ENCODE measurements around the gene SPAG16. TPM values are rescaled to one million over a fixed set of nuclear protein-coding genes. Genes with fewer than 3 reads are reported as not detected.

The SPAG16 gene
- total RNA-seq, 1 donor from 2014 or later, result 20.6 TPM

- no peak overlapping the region for H3K4me3 ChIP-seq
- H3K36me3 ChIP-seq, result no peaks in the 10 kb centered on the region
- peaks cover 5% of the 10 kb centered on the region for H3K4me1 ChIP-seq
- no peak for TF ChIP-seq CTCF (IDR thresholded peaks at IDR 0.05; ENCODE audit: borderline replicate concordance)
- intact Hi-C loops (cut with micrococcal nuclease), result loop anchor here (10.0 kb wide), 1 partner anchor 1742 kb away; no protein-coding TSS in a partner anchor
- H3K9me3 ChIP-seq (replicated peaks), result no peaks in the 10 kb centered on the region
- no peak overlapping the region for H3K27ac ChIP-seq (replicated peaks)
- peaks cover 3% of the 10 kb centered on the region for H3K27me3 ChIP-seq (ENCODE audit: low read depth)
- DNase-seq, result no peak
Measured at GRCh38 chr2:213253162-213253561, 31.1 kb upstream of the SPAG16 start.

GRCh38 chr2:213259266-213259665 lies 25.0 kb upstream of the SPAG16 start:
- Histone ChIP-seq H3K27me3 (ENCODE audit: low read depth) (no peaks in the 10 kb centered on the region), H3K9me3 (replicated peaks) (no peaks in the 10 kb centered on the region), H3K27ac (replicated peaks) (no peak overlapping the region), H3K4me1 (no peaks in the 10 kb centered on the region), H3K36me3 (no peaks in the 10 kb centered on the region), H3K4me3 (no peak overlapping the region)
- DNase-seq, result no peak
- intact Hi-C loops (cut with micrococcal nuclease), result loop anchor here (10.0 kb wide), 1 partner anchor 1736 kb away; no protein-coding TSS in a partner anchor
- TF ChIP-seq CTCF (IDR thresholded peaks at IDR 0.05; ENCODE audit: borderline replicate concordance), result no peak

GRCh38 chr2:213261237-213261636 lies 23.0 kb upstream of the SPAG16 start:
- no peaks in the 10 kb centered on the region for H3K27me3 ChIP-seq (ENCODE audit: low read depth)
- intact Hi-C loops (cut with micrococcal nuclease), result no loop called here

GRCh38 chr2:213261715-213262114 lies 22.5 kb upstream of the SPAG16 start:
- TF ChIP-seq CTCF (IDR thresholded peaks at IDR 0.05; ENCODE audit: borderline replicate concordance), result no peak
- no peak for DNase-seq
- no peaks in the 10 kb centered on the region for H3K4me1 ChIP-seq
- H3K27me3 ChIP-seq (ENCODE audit: low read depth), result no peaks in the 10 kb centered on the region
- no peak overlapping the region for H3K4me3 ChIP-seq
- H3K9me3 ChIP-seq (replicated peaks), result no peaks in the 10 kb centered on the region
- intact Hi-C loops (cut with micrococcal nuclease), result no loop called here
- H3K36me3 ChIP-seq, result no peaks in the 10 kb centered on the region
- no peak overlapping the region for H3K27ac ChIP-seq (replicated peaks)

More at GRCh38 chr2:213261237-213261636, 23.0 kb upstream of the SPAG16 start:
- Histone ChIP-seq H3K9me3 (replicated peaks) (no peaks in the 10 kb centered on the region), H3K27ac (replicated peaks) (no peak overlapping the region), H3K36me3 (no peaks in the 10 kb centered on the region), H3K4me1 (no peaks in the 10 kb centered on the region), H3K4me3 (no peak overlapping the region)
- no peak for TF ChIP-seq CTCF (IDR thresholded peaks at IDR 0.05; ENCODE audit: borderline replicate concordance)
- DNase-seq, result no peak

GRCh38 chr2:213265679-213266078 lies 18.6 kb upstream of the SPAG16 start:
- TF ChIP-seq CTCF (IDR thresholded peaks at IDR 0.05; ENCODE audit: borderline replicate concordance), result no peak
- intact Hi-C loops (cut with micrococcal nuclease), result no loop called here

More at GRCh38 chr2:213265679-213266078, 18.6 kb upstream of the SPAG16 start:
- no peak overlapping the region for H3K27ac ChIP-seq (replicated peaks)
- no peaks in the 10 kb centered on the region for H3K9me3 ChIP-seq (replicated peaks)
- H3K36me3 ChIP-seq, result no peaks in the 10 kb centered on the region
- no peaks in the 10 kb centered on the region for H3K27me3 ChIP-seq (ENCODE audit: low read depth)
- H3K4me3 ChIP-seq, result no peak overlapping the region
- H3K4me1 ChIP-seq, result no peaks in the 10 kb centered on the region
- no peak for DNase-seq
